Endothelial cell of hepatic sinusoid (primary cell): Measurements from ENCODE around the gene SLC6A5.

ENCODE experiments used
- in situ Hi-C: cut with HindIII; loops from 2 replicates; pipeline ENCODE4 v1.10.0; 2017; ENCODE audit warnings: low sequenced_read_pairs

The SLC6A5 gene

DNA sequence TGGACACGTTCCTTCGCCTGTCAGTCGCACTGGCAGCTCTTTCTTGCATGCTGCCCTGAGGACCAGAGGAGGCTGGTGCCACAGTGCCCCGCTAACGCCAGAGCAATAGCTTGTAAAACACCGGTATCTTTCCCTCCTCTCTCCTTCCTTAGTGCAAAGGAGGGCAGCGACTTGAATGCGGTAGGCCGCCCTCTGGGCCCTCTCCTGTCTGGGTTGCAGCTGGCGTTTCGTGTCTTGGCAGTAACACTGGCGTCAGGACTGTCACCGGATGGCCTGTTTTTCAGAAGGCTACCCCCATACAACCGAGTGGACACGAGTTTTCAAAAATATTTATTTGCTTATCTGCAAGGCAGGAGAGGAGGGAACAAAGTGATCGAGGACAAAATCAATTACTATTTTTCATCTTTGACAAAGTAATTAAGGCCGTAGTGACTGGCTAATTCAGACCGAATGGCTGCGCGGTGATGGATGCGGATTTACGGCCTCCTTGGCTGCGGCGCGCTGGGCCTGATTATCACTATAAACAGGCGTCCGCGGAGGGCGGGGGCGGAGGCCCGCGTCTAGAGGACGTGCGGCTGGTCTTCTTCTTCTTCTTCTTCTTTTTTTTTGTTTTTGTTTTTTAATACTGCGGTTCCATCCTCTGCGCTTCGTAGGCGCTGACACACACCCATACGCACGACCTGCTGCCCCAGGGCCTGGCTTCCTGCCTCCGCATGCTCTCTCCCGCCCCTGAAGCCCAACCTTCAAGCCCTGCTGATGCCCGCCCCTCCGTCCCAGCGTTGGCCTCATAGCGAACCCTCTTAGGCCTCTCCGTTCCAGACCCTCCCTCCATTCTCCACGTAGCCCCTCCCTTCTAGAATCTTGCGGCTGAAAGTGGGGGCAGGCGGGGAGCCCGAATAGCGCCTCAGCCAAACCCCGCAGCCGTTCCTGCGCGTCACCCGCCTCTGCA, 2.9 kb upstream of the SLC6A5 start:
- in situ Hi-C loops: no loop called here

DNA sequence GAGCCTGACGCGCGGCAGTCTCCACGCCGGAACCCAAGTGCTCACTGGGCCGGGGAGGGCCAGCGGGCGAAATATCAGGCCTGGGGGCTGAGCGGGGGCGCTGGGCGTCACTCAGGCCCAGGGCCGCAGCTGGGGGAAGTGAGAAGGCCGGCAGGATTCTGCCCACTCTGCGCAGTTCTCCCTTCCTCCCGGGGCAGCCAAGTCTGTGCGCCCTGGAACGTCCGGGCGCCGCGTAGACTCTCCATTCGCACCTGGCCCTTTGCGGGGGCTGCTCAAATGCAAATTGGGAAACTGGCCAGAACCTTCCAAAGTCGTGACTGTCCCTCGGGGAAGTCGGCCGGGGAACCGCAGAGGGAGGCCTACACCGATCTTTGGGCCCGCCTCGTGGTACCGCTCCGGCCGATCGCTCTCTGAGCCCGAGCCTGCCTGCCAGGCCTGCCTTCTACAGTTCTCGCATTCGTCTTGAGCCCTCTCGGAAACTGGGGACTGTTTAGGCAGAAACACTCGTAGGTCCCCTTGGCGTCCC, 2.2 kb upstream of the SLC6A5 start:
- in situ Hi-C loops: no loop called here

- in situ Hi-C loops: no loop called here
Observed at GRCh38 chr11:20597680-20598484, 1.5 kb upstream of the SLC6A5 start.

- in situ Hi-C loops: no loop called here
Observed at GRCh38 chr11:20598492-20598891, 916 bp upstream of the SLC6A5 start.

- in situ Hi-C loops: no loop called here
Observed at GRCh38 chr11:20600020-20600346, 575 bp downstream of the SLC6A5 start.

- in situ Hi-C loops: no loop called here
Observed at GRCh38 chr11:20600551-20600950, 1.1 kb downstream of the SLC6A5 start.

- in situ Hi-C loops: no loop called here
Observed at GRCh38 chr11:20601221-20601914, 2.0 kb downstream of the SLC6A5 start.

DNA sequence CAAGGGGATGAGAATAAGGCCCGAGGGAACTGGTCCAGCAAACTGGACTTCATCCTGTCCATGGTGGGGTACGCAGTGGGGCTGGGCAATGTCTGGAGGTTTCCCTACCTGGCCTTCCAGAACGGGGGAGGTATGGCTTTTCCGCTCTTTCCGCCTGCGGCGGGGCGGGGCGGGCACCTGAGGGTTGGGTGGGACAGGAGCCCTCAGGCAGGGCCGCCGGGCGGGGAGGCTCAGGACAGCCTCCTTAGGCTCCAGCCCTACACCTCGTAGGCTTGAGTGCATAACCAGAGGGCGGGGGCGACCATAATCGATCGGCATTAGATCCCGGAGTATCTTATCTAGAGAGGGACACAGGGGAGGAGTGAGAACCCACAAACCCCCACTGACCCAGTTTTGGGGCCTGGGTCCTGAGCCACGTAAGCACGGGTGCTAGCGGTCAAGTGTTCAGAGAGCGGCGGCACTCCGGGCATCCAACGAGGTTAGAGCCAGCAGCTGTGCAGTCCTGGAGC, 4.9 kb downstream of the SLC6A5 start:
- in situ Hi-C loops: no loop called here

GRCh38 chr11:20604864-20605601, 5.6 kb downstream of the SLC6A5 start:
- in situ Hi-C loops: no loop called here

- in situ Hi-C loops: no loop called here
Observed at GRCh38 chr11:20605602-20606091, 6.2 kb downstream of the SLC6A5 start.

- in situ Hi-C loops: no loop called here
Observed at GRCh38 chr11:20608934-20609333, 9.5 kb downstream of the SLC6A5 start.

- in situ Hi-C loops: no loop called here
Observed at GRCh38 chr11:20609727-20610707, 10.6 kb downstream of the SLC6A5 start.

DNA sequence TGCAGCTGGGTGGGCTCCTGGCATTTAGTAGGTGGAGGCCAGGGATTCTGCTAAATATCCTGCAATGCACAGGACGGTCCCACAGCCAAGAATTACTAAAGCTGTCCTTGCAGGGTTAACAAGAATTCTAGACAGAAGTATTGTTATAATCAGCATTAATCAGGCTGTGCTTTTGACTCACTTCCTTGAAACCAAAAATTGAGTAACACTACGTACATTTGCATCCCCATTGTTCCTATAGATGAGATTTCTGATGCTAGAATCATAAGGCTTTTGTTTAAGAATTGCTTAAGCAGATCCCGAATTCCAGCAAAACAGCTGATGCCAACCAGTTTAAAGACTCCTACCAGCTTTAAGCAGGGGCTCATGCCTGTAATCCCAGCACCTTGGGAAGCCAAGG, 11.4 kb downstream of the SLC6A5 start:
- in situ Hi-C loops: no loop called here

DNA sequence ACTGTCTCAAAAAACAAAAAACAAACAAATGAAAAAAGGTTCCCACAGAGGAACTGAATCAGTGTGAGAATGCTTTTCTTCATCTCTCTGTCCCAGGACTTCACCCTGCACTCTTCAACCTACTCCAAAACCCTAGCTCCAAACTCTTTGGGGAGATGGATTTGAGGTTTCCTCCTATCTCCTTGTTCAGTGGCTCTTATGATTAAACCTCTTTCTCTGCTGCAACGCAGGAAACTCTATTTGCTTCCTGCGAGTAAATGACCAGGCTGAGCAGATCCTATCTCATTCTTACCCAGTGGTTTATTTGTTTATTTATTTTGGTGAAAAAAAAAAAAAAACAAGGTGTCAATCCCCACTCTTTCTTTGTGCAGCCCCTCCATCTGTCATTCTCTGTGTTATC, 12.0 kb downstream of the SLC6A5 start:
- in situ Hi-C loops: no loop called here

- in situ Hi-C loops: no loop called here
Observed at GRCh38 chr11:20611892-20612291, 12.5 kb downstream of the SLC6A5 start.

- in situ Hi-C loops: no loop called here
Observed at GRCh38 chr11:20612416-20612815, 13.0 kb downstream of the SLC6A5 start.

GRCh38 chr11:20616920-20617319, 17.5 kb downstream of the SLC6A5 start:
- in situ Hi-C loops: no loop called here

DNA sequence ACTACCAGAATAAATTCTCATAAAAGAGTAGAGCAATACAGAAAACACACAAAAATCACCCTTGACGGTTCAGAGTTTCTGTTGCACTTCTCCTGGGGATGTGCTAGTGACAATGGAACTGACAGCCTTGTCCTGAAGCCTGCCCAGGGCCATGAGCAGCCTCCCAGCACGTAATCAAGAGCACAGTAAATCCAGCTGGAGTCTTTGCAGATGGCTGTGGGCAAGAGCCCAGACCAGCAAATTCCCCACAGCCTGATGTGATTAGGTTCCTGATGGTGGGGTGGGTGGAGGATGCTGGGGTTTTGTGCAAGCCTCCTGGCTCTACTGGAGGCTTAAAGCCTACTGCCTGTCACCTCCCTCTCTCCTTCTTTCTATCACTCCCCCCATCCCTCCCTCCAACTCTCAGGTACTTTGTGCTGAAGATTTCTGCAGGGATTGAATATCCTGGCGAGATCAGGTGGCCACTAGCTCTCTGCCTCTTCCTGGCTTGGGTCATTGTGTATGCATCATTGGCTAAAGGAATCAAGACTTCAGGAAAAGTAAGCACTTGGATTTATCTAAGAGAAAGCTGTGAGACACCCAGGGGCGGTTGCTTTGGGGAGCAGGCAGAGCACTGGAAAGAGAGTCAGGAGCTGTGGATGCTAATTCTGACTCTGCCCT, 18.1 kb downstream of the SLC6A5 start:
- in situ Hi-C loops: no loop called here
